Parathyroid adenoma (tissue), 2 donors: ENCODE measurements around the gene CYP2E1.
"Not testable (repeated sequence)": the region's sequence is repeated elsewhere in the genome, so short reads cannot be mapped to it uniquely, and the experiment has no call there.

ENCODE experiments used
- H2AFZ ChIP-seq: fragments of 300-600 bp; sonication (generic); one replicate; pipeline ENCODE4 v1.7.0; 2017; ENCODE audit warnings: antibody characterized with exemption, mild to moderate bottlenecking
- H3K27ac ChIP-seq: fragments of 300-600 bp; sonication (generic); one replicate; pipeline ENCODE4 v1.7.0; 2017
- H3K27me3 ChIP-seq: fragments of 300-600 bp; sonication (generic); one replicate; pipeline ENCODE4 v1.7.0; 2017; ENCODE audit warnings: low read length; ENCODE audit not compliant: control insufficient read depth, insufficient read depth
- H3K36me3 ChIP-seq: fragments of 300-600 bp; sonication (generic); one replicate; pipeline ENCODE4 v1.7.0; 2017; ENCODE audit warnings: low read length; ENCODE audit not compliant: control insufficient read depth, insufficient read depth
- H3K4me1 ChIP-seq: fragments of 300-600 bp; sonication (generic); one replicate; pipeline ENCODE4 v1.7.0; 2017; ENCODE audit warnings: control low read depth
- H3K4me2 ChIP-seq: fragments of 300-600 bp; sonication (generic); one replicate; pipeline ENCODE4 v1.7.0; 2017; ENCODE audit warnings: low read length
- H3K4me3 ChIP-seq: fragments of 300-600 bp; sonication (generic); one replicate; pipeline ENCODE4 v1.7.0; 2017; ENCODE audit warnings: low read depth, low read length
- H3K79me2 ChIP-seq: fragments of 300-600 bp; sonication (generic); one replicate; pipeline ENCODE4 v1.7.0; 2017; ENCODE audit warnings: control low read depth
- H3K9ac ChIP-seq: fragments of 300-600 bp; sonication (generic); one replicate; pipeline ENCODE4 v1.7.0; 2017; ENCODE audit warnings: mild to moderate bottlenecking
- H3K9me3 ChIP-seq: fragments of 300-600 bp; sonication (generic); one replicate; pipeline ENCODE4 v1.7.0; 2017; ENCODE audit warnings: low read length; ENCODE audit not compliant: control insufficient read depth
- donor health status: primary hyperparathyroidism.

Gene CYP2E1

GRCh38 chr10:133573460-133573859 is 46.3 kb downstream of the CYP2E1 start:
- not testable (repeated sequence) for H2AFZ ChIP-seq, H3K9ac ChIP-seq, H3K27me3 ChIP-seq, H3K36me3 ChIP-seq, H3K79me2 ChIP-seq, H3K4me3 ChIP-seq, H3K4me2 ChIP-seq, H3K9me3 ChIP-seq, H3K27ac ChIP-seq, H3K4me1 ChIP-seq

GRCh38 chr10:133577037-133577436 is 49.9 kb downstream of the CYP2E1 start:
- not testable (repeated sequence) for H3K27ac ChIP-seq, H2AFZ ChIP-seq, H3K4me3 ChIP-seq, H3K4me1 ChIP-seq, H3K4me2 ChIP-seq, H3K36me3 ChIP-seq, H3K9me3 ChIP-seq, H3K27me3 ChIP-seq, H3K79me2 ChIP-seq, H3K9ac ChIP-seq
